Subcutaneous adipose tissue (tissue), 4 donors: Measurements from ENCODE around the gene SIGLECL1. TPM values are rescaled to one million over a fixed set of nuclear protein-coding genes. Genes with fewer than 3 reads are reported as not detected.

Experiments used
- CTCF ChIP-seq: fragments of 450-650 bp; IDR thresholded peaks from one replicate; pipeline ENCODE4 v1.5.1; 2016; ENCODE audit warnings: low read depth, mild to moderate bottlenecking, control low read depth, antibody characterized with exemption, moderate library complexity
- total RNA-seq, 4 donors: library from RNA; depleted of rRNA; stranded (reverse); fragments of >200 nt; gene quantifications; one replicate each; pipeline ENCODE4 v1.1.0, GENCODE V29; 2016

The SIGLECL1 gene
- total RNA-seq, 4 donors from 2014 or later = not detected

DNA sequence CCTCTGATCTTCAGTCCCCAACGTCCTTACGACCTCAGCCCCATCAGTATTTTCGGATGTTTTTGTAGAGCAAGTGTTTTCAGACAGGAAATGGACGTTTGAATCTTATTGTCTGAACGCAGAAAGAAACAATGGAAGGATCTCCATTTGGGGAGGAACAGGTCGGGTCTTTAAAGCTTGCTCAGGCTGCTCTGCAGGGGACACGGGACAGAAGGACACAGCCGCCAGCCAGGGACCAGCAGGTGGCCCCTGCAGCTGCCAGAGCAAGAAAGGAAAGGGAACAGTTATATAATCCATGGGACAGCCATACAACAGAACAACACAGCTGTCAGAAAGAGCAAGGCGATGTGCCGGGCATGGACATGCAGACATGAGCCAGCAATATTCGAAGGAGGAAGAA lies 42.1 kb downstream of the SIGLECL1 start:
- no peak for TF ChIP-seq CTCF

GRCh38 chr19:51293571-51294210 lies 42.8 kb downstream of the SIGLECL1 start:
- no peak for TF ChIP-seq CTCF

GRCh38 chr19:51294211-51294976 lies 43.5 kb downstream of the SIGLECL1 start:
- no peak for TF ChIP-seq CTCF

DNA sequence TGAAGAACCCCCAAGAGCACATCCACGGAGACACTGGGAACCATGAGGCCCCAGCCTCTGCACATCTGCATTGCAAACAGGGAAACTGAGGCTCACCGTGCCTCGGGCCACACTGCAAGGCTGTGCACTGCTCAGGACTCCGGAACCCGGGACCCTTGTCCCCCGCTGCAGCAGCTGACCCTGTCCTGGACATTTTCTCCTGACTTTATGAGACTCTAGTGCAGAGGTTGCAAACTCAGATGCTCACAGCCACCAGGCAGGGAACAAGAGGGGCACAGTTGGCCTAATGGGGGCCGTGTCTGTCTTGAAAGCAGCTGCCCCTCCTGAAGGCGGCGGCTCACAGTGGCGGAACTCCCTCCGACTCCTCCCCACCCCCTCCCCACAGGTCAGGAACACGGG lies 44.1 kb downstream of the SIGLECL1 start:
- TF ChIP-seq CTCF = no peak

GRCh38 chr19:51295382-51296126 lies 44.7 kb downstream of the SIGLECL1 start:
- no peak for TF ChIP-seq CTCF

DNA sequence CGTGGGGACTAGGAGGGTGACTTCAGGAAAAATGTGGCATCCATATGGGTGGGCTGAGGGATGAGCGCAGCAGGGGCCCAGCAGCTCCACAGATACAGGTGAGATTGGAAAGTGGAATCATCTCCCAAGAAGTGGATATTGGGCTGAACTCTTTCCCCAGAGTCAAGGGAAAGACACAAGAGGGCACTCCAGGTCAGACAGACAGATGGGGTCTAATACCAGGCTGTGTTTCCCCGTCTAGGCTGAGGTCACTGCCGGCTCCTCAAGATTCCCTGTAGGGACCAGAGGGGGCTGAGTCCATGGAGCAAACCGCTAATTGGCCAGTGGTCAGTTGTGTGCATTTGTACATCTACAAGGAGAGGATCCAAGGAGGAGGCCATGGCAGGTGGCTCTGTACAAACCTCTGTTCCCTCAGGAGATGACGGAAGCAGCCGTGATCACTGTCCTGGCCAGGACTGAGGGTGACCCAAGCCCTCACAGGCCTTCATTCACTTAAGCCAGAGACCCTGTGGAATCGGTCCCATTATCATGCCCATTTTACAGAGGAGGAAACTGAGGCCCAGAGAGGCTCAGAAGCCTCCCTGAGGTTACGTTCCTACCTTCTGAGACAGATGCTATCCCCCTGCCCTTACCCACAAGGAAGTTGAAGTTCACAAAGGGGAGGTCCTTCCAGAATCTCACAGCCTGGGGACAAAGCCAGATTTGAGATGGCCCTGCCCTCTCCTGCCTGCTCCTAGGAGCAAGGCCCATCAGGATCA lies 45.6 kb downstream of the SIGLECL1 start:
- no peak for TF ChIP-seq CTCF

- TF ChIP-seq CTCF = no peak
Observed at GRCh38 chr19:51297406-51297805, 46.5 kb downstream of the SIGLECL1 start.
